Mesenteric fat pad (tissue), 1 donor: ENCODE measurements around the gene ITPR1. TPM values are rescaled to one million over a fixed set of nuclear protein-coding genes. Genes with fewer than 3 reads are reported as not detected.

Experiments
- DNase-seq: peaks from one replicate; pipeline ENCODE4 v3.0.0-alpha.2; 2020; ENCODE audit warnings: low spot score
- total RNA-seq: library from RNA; stranded (reverse); fragmentation: NEBNext Ultra II Directional; extraction: Animal tissue kit (Norgen Biotek cat#: 25700); gene quantifications from one replicate; pipeline ENCODE4 v1.2.1, GENCODE V29; 2021
- donor health status: DM: yes; HTN: yes; CAD: no.

Gene ITPR1
- total RNA-seq, 1 donor from 2014 or later: 38.9 TPM

DNA sequence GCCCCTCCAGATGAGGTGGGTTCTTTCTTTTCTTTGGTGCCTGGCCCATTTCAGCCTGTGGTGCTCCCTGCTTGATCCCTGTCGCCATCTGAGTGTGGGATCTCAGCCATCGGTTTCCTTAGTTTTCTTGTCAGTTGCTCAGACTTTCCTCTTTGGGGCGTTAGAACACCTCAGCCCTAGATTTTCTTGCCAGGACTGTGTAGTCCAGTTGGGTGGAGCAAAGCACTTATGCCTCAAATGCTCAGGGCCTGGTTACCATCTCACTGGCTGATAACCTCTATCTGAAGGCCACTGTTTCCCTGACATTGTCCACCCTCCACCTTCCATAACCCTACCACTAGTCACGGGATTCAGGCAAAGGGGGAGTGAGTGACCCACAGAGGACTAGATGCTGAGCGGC, 277.4 kb downstream of the ITPR1 start:
- no peak for DNase-seq

DNA sequence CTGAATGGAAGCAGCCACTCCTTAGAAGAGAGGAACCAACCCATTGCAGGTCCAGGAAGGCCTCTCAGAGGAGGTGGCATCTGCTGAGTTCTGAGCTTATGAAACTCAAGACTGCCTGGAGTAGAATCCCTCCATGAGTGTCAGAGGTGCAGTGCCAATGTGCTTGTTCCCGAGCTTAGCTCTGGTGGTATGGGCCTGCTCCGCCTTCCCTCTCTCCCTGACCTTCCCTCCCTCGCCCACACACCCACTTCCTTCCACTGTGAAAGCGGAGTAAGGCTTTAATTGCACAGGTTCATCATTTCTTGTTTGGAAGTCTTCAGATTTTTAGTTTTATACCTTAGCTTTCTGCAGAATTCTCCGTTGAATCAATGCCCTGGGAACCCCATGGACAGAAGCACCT, 278.1 kb downstream of the ITPR1 start:
- no peak for DNase-seq

DNA sequence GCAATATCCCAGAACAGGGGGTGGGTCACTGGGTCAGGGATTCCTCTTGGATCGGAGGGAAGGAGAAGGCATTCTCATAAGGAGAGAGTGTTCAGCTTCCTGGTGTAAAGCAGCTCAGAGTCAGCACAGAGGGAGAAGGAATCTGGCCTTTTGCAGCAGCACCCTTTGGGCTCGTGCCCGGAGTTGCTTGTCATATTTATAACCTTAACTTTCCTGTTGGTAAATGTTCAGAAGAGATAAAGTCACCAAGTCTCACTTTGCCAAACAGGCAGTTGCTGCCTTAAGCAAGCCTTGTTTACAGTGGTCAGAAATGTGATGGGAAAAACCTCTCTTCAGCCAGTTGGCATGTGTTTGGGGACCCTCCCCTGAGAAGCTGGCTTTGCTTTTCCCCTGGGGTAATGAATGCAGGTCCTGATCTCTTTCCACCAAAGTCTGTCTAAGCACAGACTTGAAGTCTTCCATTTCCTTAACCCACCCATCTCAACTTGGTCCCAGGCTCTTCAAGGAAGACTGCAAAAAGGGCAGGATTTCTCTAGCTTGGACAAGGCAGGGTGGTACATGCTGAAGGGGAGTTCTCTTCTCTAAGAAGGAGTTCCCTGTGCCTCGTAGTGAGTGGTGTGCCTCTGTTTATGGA, 279.1 kb downstream of the ITPR1 start:
- DNase-seq: no peak

DNA sequence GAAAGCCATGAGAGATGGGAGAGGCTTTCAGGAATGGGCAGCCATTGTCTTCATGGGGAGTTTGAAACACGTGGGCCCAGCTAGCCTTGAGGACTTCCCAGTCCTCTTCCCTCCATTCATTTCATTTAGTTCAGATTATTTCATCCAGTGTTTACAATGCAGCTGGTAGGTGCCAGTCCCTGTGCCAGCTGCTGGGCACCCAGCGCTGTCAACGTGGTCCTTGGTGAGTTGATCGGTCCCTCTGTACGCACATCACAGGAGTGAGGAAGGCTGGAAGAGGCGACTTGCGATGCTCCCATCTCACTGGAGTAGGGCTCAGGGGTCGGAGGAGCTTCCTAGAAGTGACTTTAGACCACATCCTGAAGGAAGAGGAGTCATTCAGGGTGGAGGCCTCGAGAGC, 279.7 kb downstream of the ITPR1 start:
- DNase-seq: no peak

DNA sequence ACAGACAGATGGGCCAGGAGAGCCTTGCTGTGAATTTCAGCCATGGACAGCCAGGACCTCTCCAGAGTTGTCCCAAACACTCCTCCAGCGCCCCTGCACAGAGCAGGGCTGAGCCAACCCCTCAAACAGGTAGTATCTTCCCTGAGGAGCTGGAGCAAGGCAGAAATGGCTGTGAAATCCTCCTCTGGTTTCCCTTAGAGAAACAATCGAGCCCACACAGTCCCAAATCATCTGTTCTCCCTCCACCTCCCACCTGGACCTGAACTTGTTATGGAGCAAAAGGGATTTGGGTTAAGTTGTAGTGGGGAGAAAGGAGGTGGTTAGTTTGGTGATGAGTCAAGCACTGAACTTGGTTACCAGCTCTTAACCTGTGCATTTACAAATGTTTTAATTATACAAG, 280.4 kb downstream of the ITPR1 start:
- DNase-seq: no peak

DNA sequence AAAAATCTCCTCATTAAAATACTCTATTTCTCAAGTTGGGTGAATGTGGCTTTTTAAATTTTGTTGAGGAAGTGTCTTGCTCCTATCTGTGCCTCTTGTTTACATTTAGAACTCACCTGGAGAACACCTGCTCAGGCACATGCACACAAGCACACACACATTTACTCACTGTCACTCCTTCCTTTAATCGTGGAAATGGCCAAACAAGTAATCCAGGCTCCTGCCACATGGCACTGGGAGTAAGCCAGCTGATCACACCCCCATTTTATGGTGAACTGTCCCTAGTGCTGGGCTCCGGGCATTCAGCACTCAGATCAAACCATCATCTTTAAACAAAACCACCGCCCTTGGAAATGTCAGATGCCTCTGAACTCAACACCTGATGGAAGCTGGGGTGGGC, 281.4 kb downstream of the ITPR1 start:
- DNase-seq: no peak

DNA sequence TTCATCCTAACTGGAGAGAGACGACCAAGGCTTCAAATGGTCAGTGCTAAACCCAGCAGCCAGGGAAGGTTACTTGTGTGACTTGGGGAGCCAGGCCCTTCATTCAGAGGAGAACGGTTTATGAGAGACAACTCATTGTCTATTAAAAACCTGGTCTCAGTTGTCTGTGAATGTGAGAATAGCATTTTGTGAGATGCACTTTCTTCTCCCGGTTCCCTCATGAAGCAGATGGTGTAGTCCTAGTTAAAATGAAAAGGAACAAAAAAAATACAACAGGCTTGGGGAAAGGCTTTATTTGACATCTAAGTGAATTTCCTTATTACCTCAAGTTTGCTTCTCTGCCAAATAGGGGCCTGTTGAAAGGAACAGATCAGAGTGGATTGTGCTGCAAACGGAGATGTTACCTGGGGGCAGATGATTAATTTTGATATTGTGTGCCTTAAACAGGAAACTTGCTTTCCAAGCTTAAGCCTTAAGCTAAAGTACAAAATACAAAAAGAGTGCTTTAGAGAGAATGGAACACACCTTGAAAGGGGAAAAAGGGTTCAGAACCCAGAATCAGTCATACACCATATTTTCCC, 283.3 kb downstream of the ITPR1 start:
- DNase-seq: no peak

DNA sequence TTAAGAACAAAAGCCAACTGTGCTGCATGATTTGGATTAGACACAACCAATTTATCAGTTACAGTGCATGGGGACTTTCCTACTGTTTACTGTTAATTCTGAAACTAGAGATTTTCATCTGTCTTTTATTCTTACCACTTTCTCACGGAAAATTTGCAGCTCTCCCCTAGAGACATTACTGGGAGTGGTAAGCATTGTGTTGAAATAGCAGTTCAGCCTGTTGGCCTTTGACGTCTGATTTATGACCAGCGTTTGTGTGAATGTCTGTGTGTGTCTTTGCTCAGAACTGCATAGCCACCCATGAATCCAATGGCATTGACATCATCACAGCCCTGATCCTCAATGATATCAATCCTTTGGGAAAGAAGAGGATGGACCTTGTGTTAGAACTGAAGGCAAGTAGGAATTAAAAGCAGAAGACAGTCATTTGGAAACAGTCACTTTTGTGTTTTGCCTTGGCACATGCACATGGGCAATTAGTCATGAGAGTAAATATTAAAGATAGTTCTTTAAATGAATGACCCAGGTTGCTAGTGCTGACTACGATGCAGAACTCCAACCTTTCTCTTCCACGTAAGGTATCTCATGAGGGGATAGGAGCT, 283.9 kb downstream of the ITPR1 start:
- DNase-seq: no peak

DNA sequence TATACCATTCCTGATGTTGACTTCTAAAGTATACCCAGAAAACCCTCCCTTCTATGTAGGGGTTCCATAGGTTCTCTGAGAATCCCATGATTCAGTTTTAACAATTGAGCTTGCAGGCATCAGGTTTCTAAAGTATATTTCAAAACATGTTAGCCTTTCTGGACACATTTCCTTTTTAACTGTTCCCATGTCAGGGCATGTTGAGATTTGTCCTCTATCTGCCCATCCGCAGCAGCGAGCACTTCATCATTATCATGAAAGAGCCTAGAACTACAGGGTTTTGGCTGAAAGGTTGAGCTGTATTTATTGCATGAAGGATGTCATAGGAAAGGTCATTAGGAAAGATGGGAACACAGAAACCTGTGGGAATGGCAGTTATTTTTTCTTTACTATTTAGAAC, 285.0 kb downstream of the ITPR1 start:
- no peak for DNase-seq

DNA sequence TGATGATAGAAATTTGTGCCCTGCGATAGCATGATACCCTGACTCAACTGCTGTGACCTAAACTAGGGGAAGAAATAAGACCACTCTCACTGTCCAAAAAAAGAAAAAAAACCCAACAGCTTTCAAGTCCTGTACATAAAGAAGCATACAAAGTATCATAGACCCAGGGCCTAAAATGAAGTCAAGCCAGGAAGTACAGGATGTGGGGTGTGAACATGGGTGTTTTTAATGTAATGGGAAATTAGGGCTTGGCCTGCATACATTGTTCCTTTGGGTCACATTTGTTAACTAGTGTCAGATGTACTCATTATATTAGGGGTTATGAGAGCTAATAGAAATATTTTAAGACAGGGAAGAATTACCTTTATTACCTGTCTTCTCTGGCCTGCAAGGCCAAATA, 285.6 kb downstream of the ITPR1 start:
- DNase-seq: no peak

DNA sequence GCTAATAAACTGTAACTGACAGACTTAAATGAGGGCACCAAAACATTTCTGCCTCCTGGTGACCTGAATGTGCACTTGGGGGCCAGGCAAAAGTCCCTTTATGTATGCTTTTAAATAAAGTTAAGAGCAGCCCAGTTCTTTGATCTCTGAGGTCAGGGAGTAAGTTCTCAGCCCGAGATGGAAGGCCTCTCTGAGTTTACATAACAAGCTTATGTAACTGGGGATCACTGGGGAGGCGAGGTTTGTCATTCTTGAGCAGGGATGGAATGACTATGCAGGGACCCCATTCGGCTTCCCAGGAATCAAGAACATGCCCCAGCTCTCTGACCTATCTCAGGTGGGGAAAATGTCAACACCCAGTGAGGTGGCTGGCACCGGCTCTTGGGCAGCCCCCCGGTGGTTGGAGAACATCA, 287.4 kb downstream of the ITPR1 start:
- DNase-seq: no peak

DNA sequence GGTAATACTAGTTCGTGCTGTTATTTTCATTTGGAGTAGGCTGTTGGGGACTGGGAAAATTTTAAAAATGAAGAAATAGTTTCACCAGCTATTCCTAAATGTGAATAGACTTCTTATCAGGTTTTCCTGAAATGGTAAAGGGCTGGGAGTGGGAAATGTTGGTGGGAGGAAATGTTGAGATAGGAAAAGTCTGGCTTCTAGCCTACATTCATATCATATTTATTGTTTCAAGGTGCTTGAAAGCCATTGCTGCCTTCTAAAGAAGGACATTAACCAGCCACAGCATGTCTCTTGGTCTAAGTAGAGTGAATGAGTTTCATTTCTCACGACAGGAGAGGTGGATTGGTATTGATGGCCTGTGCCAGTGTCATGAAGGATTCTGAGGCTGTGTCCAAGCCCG, 288.9 kb downstream of the ITPR1 start:
- no peak for DNase-seq

DNA sequence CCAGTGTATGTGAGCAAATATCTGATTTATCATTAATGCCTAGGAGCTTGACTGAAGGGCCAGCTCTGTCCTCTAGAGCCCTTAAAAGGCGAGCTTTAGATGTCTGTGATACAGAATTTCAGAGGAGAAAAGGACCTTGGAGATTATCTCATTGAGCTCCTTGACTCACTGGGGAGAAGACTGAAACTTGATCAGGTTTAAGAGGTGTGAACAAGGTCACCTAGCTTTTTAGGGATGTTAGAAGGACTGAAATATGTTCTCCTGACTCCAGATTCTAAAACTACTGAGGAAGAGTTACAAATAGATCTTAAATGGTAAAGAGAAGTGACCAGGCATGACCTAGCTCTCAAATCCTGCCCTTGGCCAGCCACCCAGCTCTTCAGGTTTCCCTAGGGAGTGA, 292.4 kb downstream of the ITPR1 start:
- DNase-seq: no peak

DNA sequence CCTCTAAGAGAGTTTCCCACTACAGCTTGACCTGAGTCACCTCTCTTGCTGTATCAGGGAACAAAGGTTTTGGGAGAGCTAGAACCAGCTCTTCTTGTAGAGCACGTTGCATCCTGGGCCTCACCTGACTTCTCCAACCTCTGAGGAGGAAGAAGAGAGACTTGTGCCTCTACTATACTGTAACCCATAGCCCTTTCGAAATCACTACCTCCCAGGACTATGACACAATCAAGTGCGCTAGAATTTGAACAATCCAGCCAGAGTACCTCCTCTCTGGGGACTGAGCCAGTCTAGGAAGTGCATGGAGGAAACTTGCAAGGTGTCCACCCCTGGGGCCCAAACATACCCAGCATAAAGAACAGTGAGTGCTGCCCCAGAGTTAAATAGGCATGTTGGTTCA, 293.3 kb downstream of the ITPR1 start:
- DNase-seq: no peak

DNA sequence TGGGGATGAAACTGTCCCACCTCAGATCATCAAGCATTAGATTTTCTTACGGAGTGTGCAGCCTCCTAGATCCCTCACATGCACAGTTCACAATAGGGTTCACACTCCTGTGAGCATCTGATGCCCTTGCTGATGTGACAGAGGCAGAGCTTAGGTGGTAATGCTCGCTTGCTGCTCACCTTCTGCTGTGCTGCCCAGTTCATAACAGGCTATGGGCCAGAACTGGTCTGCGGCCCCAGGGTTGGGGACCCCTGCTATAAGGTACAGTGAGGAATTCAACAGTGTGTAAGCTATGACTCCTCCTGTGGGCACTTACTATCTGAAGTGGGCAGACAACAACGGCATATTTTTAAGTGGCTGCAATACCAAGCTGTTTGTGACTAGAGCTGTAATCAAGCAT, 298.2 kb downstream of the ITPR1 start:
- no peak for DNase-seq

DNA sequence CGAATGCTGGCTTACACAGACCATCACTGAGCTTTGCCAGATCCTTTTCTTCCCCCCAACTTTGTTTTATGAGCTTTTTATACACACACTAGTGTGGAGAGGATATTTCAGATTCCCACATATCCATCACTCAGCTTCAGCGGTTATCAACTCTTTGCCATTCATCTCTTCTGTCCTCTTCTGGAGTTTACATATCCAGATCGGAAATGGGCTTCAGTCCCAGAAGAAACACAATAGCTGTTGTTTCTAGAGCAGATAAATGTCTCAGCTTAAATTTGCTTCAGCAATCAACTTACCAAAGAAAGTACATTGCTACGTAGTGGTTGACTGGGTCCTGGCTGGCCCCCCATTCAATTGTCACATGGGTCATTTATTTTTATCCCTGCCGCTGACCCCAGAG, 300.2 kb downstream of the ITPR1 start:
- DNase-seq: no peak

DNA sequence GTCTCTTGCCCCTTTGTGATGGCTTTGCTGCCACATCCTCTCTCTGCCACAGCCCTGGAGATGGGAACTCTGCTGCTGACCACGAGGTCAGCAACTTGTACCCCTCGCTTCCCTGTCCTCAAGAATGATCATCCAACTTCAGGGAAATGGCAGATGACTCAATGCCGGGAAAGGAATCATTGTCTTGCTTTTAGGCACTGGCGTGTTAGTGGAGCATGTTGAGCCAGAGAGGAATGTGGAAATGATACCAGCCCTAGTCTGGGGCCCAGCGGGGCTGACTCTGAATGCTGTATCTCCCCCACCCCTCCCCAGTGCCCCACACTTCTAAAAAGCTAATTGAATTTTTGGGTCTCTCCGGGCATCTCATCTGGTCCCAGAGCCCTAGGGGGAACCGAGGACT, 301.2 kb downstream of the ITPR1 start:
- DNase-seq: no peak

DNA sequence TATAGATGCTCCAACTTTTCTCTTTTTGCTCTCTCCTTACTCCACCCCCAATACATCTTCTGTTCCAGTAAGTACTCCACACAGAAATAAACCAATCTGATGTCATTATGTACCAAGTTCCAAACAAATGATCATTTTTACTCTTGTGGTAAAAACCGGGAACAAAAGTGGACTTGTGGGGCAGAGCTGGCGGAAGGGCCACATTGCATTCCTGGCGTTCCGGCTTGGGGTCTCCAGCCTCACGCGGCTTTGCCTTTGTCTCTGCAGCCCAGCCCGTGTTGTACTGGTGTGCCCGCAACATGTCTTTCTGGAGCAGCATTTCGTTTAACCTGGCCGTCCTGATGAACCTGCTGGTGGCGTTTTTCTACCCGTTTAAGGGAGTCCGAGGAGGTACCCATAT, 301.6 kb downstream of the ITPR1 start:
- DNase-seq: no peak

DNA sequence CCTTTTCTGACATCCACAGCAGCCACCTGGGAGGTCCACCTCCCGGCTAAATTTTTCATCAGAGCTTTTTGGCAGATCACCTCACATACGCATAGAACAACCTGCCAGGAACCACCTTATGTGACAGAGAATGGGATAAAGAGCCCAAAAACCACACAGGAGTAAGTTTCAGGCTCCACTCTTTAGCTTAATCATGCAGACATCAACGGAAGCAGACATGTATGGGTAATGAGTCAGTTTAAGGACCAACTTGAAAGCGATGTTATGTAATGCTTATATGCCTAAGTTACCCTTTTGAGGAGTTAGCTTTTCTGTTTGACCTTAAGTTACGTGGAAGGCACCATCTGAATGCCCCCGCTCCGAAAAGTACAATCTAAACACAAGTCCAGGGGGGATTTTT, 302.8 kb downstream of the ITPR1 start:
- no peak for DNase-seq

DNA sequence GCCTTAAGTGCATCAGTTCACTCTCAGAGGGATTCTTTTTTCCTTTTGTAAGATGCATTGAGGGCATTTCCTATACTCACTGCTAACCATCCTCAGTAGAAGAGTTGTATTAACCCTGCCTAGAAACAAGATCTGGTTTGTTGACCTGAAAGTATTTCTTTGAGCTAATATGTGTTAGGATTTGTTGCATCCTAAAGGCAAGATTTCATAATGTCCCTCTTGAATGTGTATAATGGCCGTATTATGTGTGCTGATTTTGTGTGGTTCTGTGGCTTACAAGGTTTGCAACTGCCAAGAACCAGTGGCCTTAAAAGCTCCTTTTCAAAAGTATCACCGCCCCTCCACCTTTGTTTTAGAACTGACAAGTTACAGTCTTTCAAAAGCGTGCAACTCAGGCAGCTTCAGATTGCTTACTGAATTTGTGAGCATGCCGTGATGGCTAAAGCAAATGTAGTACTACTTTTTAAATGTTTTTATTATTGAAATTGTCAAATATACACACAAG, 304.1 kb downstream of the ITPR1 start:
- DNase-seq: no peak

DNA sequence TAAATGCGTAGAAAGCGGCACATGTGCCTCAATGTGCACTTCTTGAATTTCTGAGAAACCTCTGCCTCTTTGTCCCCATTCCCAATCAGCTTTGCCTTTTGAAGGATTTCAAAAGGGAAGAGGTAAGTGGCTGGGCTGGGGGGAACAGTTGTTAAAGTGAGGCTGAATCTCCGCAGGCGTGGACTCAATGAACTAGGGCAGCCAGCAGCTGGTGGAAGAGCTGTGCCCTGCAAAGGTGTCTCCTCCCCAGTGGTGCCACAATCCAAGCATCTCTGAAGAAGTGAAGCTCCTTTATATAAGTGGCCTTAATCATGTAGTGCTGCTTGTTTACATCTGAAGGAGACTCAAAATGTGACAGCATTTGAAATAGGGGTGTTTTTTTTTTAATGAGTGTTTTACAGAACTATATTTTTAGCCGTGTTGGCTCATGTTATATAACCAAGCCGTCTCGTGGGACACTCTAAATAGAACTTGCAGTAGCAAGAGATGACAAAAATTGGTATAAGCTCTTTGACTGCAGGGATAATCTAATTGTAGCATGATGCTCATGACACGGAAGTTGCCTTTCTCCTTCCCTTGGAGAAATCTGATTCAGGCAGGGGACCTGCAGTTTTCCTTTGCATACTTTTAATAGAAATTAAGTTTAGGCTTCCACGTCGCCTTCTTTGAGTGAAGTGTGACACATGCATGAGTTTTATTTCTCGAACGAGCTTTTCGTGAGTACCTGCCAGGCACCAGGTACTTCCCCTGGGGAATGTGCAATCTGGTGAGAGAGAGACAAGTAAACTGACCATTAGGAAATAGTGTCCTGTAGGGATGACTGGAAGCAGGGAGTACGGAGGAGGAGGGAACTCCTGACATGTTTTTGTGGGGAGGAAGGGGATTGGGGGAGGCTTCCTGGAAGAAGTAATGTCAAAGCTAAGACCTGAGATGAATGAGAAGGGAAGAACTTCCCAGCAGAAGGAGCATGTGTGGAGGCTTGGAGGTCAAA, 306.4 kb downstream of the ITPR1 start:
- no peak for DNase-seq

DNA sequence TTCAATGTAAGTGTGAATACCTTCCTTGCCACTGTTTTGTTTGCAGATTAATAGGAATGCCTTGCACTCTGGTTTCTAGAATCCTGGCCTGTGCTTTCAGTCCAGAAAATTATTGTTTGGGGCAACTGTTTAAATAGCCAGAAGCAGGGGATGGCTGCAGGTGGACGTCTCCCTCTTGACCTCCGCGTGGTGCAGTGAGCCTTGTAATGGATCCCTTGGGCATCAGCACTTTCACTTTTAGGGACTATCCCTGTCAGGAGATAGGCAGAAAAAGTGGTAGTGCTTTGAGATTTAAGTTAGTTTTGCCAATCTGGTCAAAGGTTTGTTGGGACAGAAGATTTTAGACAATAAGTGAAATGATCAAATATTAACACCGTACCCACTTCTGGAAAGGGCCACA, 307.4 kb downstream of the ITPR1 start:
- DNase-seq: no peak
